Stimulated activated CD4-positive, alpha-beta T cell treated with anti-CD3 and anti-CD28 coated beads, Interleukin-12 subunit alpha, Interleukin-12 subunit beta, amount 100 ng/mL, for 48 hours (primary cell): Measurements from ENCODE around the gene ADAMTS18.
A peak's percentile ranks its signal among the peaks of the same experiment; 100 is the strongest.
"Not testable (repeated sequence)": the region's sequence is repeated elsewhere in the genome, so short reads cannot be mapped to it uniquely, and the experiment has no call there.

Experiments used
- DNase-seq, 3 donors: peaks; one replicate each; pipeline ENCODE4 v3.0.0-alpha.2; 2020; ENCODE audit warnings: low read depth in 2 of 3, low spot score in 1 of 3

ADAMTS18 gene

DNA sequence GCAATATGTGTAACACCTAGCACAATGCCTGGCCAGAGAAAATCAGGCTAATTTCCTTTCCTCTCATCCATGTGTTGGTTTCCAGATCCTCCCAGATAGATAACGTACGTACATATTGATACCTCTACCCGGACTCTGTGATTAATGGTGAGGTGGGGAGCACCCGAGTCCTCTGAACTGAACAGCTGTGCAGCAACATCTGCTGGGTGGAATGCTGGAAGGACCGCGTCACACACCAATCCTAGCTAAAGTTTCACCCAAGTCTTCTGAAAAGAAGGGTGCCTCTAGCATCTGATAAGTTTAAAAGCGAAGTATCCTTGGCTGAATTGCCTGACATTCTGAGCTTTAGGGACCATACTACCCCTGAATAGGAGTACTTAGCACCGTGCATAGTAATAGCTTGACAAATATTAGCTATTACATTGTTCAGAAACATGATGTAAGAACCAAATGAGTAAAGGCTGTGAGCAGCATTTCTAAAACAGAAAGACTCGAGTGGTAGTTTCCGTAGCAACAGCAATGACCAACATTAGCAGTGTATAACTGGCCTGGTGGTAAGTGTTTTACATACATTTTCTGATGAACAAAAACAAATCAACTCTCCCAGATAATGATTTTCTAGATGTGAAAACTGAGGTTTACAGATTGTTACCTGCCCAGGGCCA, 144.3 kb downstream of the ADAMTS18 start:
- DNase-seq = no peak

DNA sequence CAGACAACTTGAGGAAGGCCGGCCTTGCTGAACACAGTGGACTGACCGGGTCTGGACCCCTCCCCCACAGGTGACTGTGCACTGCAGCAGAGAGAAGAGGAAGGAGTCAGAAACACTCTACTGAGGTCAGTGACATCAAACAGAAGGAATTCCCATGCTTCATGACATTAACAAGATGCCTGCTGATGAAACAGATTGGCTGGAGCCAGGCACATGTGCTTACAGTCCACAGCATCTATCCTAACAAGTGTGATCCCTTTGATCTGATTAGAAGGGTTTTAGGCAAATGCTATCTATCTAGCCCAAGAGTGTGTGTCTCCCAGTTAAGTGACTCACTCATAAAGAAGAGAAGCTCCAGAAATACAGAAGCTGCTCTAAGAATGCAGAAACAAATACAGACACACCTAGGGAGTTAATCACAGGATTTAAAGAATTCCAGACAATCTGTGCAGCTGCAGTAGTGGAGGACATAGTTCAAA, 145.5 kb downstream of the ADAMTS18 start:
- no peak for DNase-seq

DNA sequence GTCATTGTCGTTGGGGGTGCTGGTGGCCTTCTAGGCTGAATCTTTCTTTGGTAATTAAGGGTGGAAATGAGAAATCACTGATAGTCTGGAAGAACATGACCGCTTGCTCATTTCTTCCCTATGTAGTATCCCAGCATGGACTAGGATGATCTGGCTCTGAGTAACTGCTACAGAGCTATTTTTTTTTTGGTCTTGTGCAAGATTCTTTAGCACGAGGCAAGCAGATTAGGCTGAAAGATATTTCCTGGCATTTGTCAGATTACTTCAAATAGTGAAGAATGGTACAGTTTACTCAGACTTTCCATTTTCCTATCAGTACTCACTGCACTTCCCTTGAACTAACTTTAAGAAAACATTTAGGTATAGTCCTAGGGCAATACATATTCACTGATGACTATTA, 146.6 kb downstream of the ADAMTS18 start:
- no peak for DNase-seq

DNA sequence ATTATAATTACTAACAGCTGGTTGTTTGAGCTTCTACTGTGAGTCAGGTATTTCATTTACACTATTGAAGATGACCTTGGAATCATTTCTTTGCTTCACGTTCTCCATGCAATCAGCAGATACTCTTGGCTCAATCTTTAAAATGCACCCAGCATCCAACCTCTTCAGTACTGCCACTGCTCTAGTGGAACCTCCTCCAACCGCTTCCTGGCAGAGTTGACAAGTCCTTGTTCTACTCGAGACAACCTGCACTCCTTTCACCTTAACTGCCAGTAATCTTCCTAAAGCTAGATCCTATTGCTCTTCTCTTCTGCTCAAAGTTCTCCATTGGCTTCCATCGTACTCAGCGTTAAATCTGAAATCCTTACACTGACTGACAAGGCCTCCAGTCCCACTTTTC, 149.2 kb downstream of the ADAMTS18 start:
- DNase-seq = no peak

DNA sequence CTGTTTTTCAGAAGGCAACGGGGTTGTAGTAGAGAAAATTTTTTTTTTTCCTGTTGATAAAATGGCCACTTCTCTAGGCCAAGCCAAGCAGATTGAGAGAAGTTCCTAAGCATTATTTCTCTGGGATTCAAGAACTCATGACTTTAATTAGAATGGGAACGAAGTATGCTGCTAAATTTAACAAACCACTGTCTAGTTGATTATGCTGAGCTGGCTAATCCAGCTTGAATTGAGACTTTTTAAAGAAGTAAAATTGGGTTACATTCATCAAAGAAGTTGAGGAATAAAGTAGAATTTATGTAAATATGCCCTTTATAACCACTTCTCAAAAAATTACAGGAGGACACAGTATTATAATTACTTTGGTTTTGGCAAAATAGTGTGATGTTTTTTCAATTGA, 152.5 kb downstream of the ADAMTS18 start:
- DNase-seq = no peak

DNA sequence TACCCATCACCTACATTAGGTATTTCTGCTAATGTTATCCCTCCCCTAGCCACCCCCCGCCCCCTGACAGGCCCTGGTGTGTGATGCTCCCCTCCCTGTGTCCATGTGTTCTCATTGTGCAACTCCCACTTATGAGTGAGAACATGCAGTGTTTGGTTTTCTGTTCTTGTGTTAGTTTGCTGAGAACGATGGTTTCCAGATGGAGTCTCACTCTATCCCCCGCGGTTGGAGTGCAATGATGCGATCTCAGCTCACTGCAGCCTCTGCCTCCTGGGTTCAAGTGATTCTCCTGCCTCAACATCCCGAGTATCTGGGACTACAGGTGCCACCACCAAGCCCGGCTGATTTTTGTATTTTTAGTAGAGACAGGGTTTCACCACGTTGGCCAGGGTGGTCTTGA, 155.5 kb downstream of the ADAMTS18 start:
- DNase-seq = not testable (repeated sequence)

DNA sequence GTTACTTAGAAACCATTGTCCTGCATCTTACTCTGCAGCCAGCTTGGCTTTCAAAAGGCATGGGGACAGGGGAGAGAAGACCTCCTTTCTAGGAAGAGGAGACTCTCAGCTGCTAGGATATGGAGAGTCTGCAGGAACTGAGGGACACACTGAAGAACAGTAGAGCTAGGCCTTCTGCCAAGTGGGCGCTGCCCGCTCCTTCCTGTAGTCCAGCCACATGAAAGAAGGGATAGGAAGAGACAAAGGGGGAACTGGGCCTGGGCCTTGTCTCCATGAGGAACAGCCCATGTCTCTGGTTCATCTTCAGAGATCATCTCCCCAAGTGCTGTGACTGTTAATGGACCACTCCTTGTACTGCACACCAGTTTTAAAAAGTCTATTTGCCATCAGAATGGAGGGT, 157.3 kb downstream of the ADAMTS18 start:
- DNase-seq = no peak

DNA sequence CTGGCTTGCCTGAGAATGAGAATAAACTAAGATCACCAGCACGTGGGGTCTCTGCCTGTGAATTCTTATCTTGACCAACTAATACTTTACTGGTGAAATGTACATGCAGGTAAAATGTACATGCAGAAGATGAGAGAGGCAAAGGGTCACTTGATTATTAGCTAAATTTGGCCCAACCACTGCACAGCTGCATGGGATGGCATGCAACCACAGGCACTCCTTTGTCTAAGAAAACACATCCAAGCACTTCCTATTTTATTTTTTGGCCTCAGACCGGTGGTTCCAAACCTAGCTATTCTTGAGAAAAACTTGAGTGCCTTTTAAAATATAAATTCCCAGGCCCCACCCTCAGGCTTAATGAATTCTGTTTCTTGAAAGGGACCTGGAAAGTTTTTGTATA, 157.7 kb downstream of the ADAMTS18 start:
- DNase-seq = no peak

DNA sequence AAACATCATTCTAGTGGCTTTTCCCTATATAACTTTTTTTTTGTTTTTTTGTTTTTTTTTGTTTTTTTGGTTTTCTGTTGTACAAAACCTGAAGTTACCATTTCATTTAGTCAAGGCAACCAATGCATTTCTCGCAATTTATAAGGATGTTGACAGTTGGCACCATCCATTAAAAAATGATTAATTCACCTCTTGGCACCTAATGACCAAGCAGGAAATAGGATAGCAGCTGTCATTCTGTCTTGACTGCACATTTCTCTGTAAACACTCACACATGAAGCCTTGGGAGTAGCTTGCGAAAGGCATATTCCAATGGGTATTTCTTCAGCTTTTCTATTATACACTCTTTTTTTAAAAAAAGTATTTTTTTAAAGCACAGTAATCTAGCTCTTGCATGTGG, 158.2 kb downstream of the ADAMTS18 start:
- no peak for DNase-seq

DNA sequence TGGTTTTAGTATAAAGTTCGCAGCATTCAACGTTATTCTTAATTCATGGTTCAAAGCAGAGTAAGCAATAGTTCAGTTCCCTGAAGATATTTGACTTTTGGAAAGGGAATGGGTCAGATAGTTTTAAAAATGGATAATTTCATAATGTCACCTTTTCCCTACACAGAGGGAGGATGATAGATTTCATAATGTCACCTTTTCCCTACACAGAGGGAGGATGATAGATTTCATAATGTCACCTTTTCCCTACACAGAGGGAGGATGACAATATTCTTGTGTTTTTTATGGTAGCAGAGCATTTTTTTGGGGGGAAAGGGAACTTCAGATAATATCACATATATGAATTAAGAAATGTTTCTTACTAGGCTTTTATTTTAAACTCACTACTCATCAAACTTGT, 159.5 kb downstream of the ADAMTS18 start:
- not testable (repeated sequence) for DNase-seq

DNA sequence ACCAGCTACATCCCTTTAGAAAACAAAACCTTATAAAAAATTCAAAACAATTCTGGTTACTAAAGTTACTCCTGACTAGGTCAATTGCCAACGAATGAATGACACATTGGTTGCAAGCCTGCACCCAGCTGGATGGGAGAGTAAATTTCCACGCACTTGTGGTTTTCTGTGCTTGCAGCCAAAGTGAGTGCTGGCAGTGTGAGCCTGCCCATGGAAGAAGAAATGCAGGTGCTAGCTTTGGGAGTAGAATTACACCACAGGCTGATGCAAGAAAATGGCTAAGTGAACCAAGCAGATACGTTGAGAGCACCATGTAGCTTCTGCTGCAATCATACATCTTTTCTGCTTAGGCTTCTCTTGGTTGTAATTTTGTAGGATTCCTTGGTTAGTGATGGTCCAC, 161.0 kb downstream of the ADAMTS18 start:
- DNase-seq = no peak

DNA sequence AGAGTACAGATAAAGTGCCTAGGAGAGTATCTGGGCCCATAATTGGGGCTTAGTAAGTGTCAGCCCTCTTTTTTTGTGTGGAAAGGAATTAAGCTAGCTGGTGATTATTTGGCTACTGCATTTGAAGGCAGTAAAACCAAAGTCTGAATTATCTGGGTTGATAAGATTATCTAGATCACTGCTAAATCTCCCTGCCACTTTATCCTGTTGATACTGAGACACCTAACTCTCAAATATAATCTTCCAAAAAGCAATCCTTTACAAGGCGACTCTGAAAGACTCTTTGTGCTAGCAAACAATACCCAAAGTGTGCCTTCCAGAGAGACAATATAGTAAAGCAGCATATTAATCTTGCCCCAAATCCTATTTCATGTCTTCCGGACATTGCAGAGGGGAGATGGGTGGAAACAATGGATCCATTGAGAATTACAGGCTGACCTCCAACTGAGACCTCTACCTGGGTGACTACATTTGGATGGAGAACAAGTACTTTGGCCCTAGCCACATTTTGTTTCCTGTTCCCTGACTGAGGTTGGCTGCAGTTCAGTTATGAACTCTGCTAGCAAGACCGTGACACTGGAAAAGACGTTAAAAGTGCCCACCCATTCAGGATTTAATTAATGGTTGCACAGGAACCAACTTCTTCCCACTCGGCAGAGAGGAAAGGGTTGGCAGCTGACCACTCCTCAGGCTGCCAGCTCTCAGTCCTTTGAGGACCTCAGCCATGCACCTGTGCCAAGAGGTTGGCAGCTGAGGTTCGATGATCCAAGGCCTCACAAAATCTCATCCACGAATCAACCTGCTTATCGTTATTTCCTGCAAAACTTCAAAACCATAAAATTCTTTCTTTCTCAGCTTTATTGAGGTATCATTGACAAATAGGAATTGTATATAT, 163.1 kb downstream of the ADAMTS18 start:
- no peak for DNase-seq

DNA sequence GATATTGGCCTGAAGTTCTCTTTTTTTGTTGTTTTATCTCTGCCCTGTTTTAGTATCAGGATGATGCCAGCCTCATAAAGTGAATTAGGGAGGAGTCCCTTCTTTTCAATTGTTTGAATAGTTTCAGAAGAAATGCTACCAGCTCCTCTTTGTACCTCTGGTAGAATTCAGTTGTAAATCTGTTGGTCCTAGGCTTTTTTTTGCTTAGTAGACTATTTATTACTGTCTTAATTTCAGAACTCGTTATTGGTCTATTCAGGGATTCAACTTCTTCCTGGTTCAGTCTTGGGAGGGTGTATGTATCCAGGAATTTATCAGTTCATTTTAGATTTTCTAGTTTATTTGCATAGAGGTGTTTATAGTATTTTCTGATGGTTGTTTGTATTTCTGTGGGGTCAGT, 168.6 kb downstream of the ADAMTS18 start:
- DNase-seq = not testable (repeated sequence)

DNA sequence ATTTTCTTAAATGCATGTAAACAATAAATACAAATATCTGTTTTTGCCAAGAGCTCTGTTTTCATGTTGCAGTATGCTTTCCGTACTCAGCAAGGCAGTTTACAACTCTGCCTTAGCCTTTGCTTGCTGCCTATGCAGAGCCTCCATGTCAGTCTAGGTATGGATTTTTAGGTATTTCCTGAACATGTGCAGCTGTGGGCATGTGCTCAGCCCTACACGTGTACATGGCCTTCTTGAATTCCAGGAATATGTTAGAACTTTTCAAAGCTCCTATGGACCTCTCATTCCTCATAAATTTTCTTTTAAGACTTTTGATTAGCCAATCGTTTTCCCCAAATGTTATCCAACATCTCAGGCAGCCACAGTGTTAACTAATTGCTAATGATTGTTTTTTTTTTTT, 171.9 kb downstream of the ADAMTS18 start:
- DNase-seq = no peak

DNA sequence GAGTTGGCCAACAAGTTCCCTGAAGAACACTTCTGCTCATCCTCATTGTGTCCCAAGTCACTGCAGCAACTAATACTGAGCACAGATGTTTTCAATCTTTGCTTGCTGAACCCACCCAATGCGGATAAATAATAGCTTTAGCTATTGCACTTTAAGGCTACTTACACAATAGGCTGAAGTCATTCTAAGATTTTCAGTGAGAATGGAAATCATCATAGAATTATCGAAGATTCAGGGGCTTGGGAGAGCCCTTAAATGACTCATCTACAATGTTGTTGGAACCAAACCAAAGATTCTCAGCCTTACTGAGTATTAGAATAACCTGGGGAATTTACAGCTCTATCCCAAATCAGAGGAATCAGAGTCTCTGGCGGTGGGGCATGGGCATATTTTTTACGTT, 184.4 kb downstream of the ADAMTS18 start:
- no peak for DNase-seq

DNA sequence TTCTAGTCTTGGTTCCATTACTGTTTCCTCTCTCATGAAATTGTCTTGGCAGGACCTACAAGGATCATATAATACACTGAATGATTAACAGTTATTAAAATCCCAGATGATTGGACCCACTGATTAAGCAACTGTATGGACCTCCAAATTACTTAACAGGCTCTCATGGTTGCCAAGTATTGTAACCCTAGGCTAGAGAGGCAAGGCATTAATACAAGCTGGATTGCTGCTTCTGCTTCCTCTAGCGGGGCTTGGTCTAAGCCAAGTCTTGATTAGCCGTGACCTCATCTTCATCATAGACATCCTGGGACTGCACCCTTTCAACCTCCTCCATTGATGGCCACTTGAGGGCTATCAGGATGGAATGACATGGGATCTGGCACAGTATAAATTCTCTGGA, 188.7 kb downstream of the ADAMTS18 start:
- DNase-seq = no peak

DNA sequence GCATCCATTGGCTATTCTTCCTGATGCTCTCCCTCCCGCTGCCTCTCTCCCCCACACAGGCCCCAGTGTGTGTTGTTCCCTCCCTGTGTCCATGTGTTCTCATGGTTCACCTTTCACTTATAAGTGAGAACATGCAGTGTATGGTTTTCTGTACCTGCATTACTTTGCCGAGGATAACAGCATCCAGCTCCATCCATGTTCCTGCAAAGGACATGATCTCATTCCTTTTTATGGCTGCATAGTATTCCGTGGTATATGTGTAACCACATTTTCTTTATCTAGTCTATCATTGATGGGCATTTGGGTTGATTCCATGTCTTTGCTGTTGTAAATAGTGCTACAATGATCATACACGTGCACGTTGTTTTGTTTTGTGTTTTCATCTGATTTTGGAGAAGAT, 192.4 kb downstream of the ADAMTS18 start:
- not testable (repeated sequence) for DNase-seq

DNA sequence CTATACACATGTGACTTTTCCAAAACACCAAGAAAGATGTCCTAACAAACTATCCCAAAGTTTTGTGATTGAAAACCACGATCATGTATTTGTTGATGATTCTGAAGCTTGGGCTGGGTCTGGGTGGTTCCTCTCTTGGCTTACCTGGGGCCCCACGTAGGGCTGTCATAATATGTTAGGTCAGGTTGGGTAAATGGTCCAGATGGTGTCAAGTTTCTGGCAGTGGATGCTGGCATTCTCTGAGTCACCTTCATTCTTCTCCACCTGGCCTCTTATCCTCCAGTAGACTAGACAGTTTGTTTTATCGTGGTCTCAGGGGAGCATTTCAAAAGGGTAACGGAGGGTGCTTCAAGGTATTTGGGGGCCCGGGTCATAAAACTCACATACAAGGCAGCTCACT, 196.2 kb downstream of the ADAMTS18 start:
- DNase-seq = no peak

DNA sequence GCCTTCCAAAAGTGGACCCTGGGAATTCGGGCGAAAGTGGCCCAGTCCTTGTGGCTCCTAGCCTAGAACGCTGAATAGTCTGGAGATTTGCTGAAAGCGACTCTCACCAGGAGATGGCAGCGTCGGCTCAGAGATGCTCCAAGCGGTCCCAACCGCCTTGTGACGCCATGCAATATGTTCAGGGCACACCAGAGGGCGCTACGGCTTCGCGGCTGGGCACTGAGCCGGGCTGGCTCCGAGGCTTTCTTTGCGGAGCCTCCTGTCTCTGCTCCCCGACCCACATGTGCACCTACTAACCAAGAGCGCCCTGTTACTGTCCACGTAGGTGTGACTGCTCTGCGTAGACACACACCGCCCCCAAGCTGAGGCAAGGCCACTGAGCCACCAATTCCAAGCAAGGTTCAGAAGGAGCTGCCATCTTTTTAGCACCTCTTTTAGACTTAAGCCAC, 198.7 kb downstream of the ADAMTS18 start:
- DNase-seq = peak; percentile 80 to 89 (median 80)

DNA sequence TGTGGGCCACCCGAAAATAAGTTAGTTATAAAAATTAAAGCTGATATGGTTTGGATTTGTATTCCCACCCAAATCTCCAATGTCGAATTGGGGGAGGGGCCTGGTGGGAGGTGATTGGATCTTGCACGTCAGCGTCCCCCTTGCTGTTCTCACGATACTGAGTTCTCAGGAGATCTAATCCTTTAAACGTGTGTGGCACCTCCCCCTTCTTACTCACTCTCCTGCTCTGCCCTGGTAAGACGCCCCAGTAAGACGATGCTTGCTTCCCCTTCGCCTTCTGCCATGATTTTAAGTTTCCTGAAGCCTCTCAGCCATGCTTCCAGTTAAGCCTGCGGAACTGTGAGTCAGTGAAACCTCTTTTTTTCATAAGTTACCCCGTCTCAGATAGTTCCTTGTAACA, 200.2 kb downstream of the ADAMTS18 start:
- no peak for DNase-seq

DNA sequence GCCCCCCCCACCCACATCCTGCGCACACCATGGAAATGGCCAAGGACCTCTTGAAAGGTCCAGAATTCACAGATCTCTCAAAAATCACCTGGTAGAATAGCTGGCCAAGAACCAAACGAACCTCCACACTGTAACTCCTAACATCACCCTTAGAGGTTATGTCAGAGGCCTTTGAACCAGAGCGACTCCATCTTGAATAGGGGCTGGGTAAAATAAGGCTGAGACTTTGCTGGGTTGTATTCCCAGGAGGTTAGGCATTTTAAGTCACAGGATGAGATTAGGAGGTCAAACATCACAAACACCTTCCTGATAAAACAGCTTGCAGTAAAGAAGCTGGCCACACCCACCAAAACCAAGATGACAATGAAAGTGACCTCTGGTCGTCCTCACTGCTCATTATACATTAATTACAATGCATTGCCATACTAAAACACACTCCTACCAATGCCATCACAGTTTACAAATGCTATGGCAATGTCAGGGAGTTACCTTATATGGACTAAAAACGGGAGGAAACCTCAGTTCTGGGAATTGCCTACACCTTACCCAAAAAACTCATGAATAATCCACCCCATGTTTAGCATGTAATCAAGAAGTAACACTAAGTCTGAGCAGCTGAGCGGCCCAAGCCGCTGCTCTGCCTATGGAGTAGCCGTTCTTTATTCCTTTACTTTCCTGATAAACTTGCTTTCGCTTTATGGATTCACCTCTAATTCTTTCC, 200.9 kb downstream of the ADAMTS18 start:
- DNase-seq = no peak
